ENCODE measurements around the gene TSR1. TPM values are rescaled to one million over a fixed set of nuclear protein-coding genes. Genes with fewer than 3 reads are reported as not detected.

TSR1 gene
- total RNA-seq, 1 donor from 2014 or later, result 50.5 TPM

GRCh38 chr17:2376107-2376506, 39.9 kb upstream of the TSR1 start:
- Mint-ChIP-seq H3K27ac (ENCODE audit: unreplicated experiment) (no peak overlapping the region), H3K4me1 (peaks cover 9% of the 10 kb centered on the region), H3K9me3 (no peaks in the 10 kb centered on the region), H3K36me3 (ENCODE audit: low read depth) (no peaks in the 10 kb centered on the region), H3K27me3 (ENCODE audit: low read depth) (no peaks in the 10 kb centered on the region), H3K4me3 (no peak overlapping the region)
- DNase-seq (ENCODE audit: low read depth, low spot score), result no peak
- TF ChIP-seq CTCF (conservative IDR thresholded peaks at IDR 0.05), result no peak

DNA sequence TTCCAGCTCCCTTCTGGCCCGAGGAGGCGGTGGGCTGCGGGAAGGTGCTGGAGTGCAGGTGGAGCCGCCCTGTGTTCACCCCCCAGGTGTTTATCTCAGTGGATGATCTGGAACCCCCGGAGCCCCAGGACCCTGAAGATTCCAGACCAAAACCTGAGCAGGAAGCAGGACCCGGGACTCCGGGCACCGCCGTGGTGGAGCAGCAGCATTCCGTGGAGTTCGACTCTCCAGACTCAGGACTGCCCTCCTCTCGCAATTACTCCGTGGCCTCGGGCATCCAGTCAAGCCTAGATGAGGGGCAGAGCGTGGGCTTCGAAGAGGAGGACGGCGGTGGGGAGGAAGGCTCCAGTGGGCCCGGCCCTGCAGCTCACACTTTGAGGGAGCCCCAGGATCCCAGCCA, 39.1 kb upstream of the TSR1 start:
- H3K4me1 Mint-ChIP-seq, result peaks cover 9% of the 10 kb centered on the region
- no peaks in the 10 kb centered on the region for H3K27me3 Mint-ChIP-seq (ENCODE audit: low read depth)
- TF ChIP-seq CTCF (conservative IDR thresholded peaks at IDR 0.05), result no peak
- no peaks in the 10 kb centered on the region for H3K9me3 Mint-ChIP-seq
- no peak for DNase-seq (ENCODE audit: low read depth, low spot score)
- no peaks in the 10 kb centered on the region for H3K36me3 Mint-ChIP-seq (ENCODE audit: low read depth)
- H3K4me3 Mint-ChIP-seq, result no peak overlapping the region
- H3K27ac Mint-ChIP-seq (ENCODE audit: unreplicated experiment), result no peak overlapping the region

DNA sequence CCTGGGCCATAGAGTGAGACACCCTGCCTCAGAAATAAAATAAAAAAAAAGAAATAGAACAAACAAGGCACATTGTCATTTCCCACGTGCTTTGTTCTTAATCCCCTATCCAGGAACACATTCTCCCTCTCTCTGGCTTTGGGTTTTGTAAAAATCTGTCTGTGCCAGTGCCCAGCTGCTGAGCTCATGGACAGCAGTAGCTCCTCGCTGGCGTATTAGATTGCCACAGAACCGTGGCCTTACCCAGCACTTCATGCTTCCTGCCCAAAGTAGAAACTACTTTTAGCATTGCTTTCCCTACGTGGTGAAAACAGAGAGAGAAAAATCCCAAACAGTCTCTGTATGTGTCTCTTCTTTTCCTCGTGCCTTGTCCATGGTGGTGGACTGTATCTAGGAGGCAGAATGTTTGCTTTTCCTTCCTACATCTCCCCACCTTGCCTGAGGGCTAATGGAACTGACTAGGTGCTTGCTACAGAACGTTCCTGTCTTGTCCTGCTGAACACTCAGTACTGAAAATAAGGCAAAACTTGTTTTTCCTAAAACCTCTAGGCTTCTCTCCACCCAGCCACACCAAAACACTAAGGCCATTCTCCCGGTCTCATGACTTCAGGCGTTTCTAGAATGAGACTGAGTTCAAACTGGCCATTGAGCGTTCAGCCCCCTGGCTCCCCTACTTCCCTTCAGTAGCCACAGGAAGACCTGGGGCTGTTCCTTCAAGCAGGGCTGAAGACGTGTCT, 38.5 kb upstream of the TSR1 start:
- peak overlapping the region; percentile 12 for H3K27ac Mint-ChIP-seq (ENCODE audit: unreplicated experiment)
- no peak for TF ChIP-seq CTCF (conservative IDR thresholded peaks at IDR 0.05)
- no peak overlapping the region for H3K4me3 Mint-ChIP-seq
- H3K36me3 Mint-ChIP-seq (ENCODE audit: low read depth), result no peaks in the 10 kb centered on the region
- no peak for DNase-seq (ENCODE audit: low read depth, low spot score)
- H3K27me3 Mint-ChIP-seq (ENCODE audit: low read depth), result no peaks in the 10 kb centered on the region
- H3K4me1 Mint-ChIP-seq, result peaks cover 14% of the 10 kb centered on the region
- H3K9me3 Mint-ChIP-seq, result no peaks in the 10 kb centered on the region

DNA sequence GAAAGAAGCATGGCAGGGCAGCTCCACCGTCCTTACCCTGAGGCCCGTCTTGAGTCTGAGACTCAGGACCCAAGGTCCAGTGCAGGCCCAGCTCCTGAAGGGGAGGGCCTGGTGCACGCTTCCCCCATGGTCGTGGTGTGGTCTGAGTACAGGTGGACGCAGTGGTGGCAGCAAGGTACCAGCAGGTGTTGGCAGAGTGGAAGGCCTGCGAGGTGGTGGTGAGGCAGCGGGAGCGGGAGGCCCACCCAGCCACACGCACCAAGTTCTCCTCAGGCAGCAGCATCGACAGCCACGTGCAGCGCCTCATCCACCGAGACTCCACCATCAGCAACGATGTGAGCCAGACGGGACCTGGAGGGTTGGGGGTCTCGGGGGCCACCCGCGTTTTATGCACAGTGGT, 36.9 kb upstream of the TSR1 start:
- Mint-ChIP-seq H3K9me3 (no peaks in the 10 kb centered on the region), H3K27ac (ENCODE audit: unreplicated experiment) (no peak overlapping the region), H3K4me3 (no peak overlapping the region), H3K36me3 (ENCODE audit: low read depth) (no peaks in the 10 kb centered on the region), H3K27me3 (ENCODE audit: low read depth) (no peaks in the 10 kb centered on the region), H3K4me1 (peaks cover 16% of the 10 kb centered on the region)
- no peak for DNase-seq (ENCODE audit: low read depth, low spot score)
- no peak for TF ChIP-seq CTCF (conservative IDR thresholded peaks at IDR 0.05)

- TF ChIP-seq CTCF (conservative IDR thresholded peaks at IDR 0.05), result no peak
- Mint-ChIP-seq H3K4me1 (peaks cover 16% of the 10 kb centered on the region), H3K4me3 (no peak overlapping the region), H3K27ac (ENCODE audit: unreplicated experiment) (peak overlapping the region; percentile 19), H3K27me3 (ENCODE audit: low read depth) (no peaks in the 10 kb centered on the region), H3K36me3 (ENCODE audit: low read depth) (no peaks in the 10 kb centered on the region), H3K9me3 (no peaks in the 10 kb centered on the region)
- DNase-seq (ENCODE audit: low read depth, low spot score), result no peak
These were observed 36.4 kb upstream of the TSR1 start for GRCh38 chr17:2372681-2373080.
